NCI-H82 (cell line): ENCODE measurements around the gene AMBP.

ENCODE experiments used
- DNase-seq: peaks from one replicate; lab custom pipeline; 2025; lab: John Stamatoyannopoulos, UW

Gene AMBP

GRCh38 chr9:114112778-114113584 lies 34.9 kb upstream of the AMBP start:
- DNase-seq: peak; percentile 67

DNA sequence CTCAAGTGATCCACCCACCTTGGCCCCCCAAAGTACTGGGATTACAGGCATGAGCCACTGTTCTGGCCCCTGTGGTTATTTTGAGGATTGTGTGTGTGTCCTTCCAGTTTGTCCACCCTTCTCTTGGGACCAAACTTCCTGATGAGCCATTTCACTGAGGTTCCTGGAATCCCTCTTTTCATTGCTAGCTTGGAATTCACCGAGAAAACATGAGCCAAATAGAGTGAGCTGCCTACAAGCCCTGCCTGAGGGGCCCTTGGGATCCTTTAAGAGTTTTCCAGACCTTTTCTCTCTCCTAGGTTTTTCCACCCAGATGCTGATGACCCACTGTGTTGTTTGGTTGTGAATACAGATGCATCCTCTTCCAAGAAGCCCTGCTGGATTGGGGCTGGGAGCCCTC lies 34.2 kb upstream of the AMBP start:
- no peak for DNase-seq

GRCh38 chr9:114110180-114110579 lies 32.1 kb upstream of the AMBP start:
- no peak for DNase-seq

DNA sequence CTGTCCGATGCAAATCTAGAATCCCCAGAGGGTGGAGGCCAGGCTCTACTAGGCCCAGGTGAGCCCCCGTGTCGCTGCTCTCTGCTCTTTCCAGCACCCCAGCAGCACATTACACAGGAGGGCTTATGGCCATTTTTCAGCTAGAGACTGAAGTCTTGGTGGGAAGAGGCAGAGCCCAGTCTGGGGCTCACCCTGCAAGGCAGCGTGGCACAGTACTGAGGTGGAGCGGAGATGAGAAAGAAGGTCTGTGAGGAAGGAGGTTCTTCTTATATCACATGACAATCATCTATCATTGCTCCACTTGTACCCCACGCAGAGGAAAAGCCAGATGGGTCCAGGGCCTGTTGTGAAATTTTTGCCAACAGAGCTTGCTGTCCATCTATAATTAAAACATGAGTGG lies 31.0 kb upstream of the AMBP start:
- DNase-seq: no peak

GRCh38 chr9:114108016-114108833 lies 30.1 kb upstream of the AMBP start:
- peak; percentile 94 for DNase-seq

DNA sequence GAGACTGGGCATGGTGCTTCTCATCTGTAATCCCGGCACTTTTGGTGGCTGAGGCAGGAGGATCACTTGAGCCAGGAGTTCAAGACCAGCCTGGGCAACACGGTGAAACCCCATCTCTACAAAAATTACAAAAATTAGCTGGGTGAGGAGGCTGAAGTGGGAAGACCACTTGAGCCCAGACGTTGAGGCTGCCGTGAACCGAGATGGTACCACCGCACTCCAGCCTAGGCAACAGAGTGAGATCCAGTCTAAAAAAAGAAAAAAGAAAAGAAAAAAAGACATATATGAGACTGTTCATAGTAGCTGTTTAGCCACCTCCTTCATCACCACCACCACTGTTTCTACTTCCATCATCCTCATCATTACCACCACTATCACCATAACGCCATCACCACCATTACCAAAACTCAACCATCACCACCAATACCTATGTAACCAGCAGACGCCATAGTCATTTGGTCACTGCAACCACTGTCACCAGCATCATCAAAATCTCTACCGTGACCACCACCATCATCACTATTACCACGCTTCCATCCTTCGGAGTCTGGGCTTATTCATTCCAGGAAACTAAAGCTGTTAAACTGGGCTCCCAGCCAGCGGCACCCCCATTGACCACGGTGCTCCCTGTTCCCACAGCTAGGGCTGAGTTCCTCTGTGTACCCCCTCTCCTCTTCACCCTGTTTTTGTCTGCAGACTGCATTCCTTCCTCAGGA lies 29.3 kb upstream of the AMBP start:
- DNase-seq: no peak

GRCh38 chr9:114105236-114105635 lies 27.1 kb upstream of the AMBP start:
- DNase-seq: no peak

DNA sequence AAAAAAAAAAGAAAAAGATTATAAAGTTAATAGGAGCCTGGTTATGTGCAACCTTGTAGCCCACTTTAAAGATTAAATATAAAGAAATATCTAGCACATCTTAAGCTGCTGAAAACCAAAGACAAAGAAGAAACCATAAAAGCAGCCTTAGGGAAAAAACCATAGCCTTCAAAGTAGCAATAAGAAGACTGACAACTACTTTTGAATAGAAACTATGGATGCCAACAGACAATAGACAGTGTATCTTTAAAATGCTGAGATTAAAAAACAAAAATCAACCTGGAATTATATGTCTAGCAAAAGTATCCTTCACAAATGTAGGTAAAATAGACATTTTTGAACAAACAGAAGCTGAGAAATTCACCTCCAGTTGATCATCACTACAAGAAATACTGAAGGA lies 24.4 kb upstream of the AMBP start:
- DNase-seq: no peak

- no peak for DNase-seq
These were observed 22.4 kb upstream of the AMBP start for GRCh38 chr9:114100536-114100935.

DNA sequence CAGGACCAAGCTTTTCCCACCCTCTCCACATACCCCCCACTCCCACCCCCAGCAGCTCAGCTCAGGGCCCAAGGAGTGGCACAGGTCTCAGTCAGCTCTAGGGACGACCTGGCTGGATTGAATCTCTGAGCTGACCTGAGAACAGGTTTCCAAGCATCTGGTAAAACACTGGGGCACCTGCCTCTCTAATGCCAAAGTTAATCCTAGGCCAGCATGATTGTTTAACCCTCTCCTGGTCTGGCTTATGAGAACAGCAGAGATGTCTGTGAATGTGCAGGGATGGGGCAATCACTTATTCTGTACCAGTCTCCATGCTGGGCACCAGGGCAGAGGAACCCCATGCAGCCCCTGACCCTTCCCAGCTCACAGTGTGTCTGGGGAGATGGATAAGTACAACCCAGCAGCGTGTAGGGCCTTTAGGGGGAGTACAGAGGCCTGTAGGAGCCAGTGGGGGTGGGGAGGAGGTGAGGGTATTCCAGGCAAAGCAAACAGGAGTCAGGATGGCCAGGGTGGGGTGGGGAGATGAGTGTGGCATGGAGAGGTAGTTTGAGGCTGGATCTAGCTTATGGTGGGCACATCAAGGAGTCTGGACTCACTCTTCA lies 21.7 kb upstream of the AMBP start:
- peak; percentile 91 for DNase-seq

GRCh38 chr9:114098936-114099668 lies 21.0 kb upstream of the AMBP start, which contains the start of gene KIF12:
Gene KIF12, minus strand, starts transcription at chr9:114099292. Its CDS starts 16 bp downstream, at chr9:114099276.
- peak; percentile 97 for DNase-seq

DNA sequence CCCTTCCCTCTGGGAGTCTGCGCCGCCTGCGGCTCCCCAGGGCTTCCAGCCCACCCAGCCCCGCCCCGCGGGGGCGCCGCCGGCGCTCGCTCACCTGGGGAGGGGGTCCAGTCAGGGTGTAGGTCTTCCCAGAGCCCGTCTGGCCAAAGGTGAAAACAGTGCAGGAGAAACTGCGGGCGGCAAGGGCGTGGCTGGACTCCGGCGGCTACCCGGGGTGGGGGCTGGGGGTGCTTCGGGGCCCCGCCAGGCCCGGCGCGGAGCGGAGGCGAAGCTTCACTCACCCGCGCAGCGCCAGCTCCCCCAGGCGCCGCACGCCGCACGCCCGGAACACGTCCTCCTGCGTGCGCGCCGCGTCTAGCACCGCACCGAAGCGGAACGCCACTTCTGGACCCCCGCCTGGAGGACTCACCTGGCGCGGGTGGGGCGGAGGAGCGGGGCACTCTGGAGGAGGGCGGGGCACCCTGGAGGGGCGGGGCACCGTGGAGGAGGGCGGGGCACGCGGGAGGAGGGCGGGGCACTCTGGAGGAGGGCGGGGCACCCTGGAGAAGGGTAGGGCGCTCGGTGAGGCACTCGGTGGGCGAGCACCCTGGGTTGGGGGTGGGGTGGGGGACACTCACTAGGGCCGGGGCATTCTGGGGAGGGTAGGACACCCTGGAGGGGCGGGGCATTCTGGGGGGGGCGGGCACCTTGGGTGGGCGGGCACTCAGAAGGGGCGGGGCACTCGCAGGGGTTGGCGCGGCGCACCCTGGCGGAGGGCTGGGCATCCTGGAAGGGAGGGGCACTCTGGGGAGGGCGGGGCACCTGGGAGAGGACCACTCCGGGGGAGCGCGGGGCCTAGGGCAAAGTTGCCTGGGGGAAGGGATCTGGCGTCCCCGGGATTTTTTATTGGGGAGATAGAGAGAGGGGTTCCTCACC lies 20.2 kb upstream of the AMBP start:
- DNase-seq: peak; percentile 89

DNA sequence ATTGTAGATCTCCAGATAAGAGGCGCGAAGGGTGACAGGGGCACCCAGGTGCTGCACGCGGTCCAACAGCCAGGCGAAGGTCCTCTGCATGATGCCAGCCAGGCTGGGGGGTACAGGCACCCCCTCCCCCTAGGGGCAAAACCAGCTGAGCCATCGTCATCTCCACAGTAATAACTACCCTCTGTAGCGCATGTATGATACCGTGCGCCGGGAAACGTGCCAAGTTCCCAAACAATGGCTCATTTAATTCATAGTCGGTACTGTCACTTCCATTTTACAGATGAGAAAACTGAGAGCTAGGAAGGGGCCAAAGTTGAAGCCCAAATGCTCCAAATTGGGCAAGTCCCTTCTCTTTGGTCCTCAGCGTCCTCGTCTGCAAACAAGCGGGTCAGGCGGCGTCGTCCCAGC lies 19.5 kb upstream of the AMBP start:
- no peak for DNase-seq

- DNase-seq: no peak
These were observed 18.9 kb upstream of the AMBP start for GRCh38 chr9:114096866-114097612.

GRCh38 chr9:114096041-114096511 lies 18.0 kb upstream of the AMBP start:
- peak; percentile 47 for DNase-seq

DNA sequence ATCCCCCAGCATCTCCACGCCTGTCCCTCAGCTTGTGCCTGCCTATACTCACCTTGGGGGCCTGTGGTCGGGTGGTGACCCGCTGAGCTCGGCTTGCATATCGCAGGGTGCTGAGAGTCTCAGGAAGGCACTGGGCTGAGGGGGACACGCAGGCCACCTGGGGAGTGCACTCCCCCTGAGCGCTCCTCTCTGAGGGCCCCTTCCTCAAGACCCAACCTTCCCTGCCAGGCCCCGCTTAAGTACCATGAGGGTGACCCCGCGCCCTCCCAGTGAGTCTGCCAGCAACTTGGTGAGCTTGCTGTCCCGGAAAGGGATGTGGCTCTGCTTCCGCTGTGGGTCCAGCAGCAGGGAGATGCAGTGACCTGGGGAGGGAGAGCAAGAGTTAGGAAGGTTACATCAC lies 16.9 kb upstream of the AMBP start:
- DNase-seq: no peak

DNA sequence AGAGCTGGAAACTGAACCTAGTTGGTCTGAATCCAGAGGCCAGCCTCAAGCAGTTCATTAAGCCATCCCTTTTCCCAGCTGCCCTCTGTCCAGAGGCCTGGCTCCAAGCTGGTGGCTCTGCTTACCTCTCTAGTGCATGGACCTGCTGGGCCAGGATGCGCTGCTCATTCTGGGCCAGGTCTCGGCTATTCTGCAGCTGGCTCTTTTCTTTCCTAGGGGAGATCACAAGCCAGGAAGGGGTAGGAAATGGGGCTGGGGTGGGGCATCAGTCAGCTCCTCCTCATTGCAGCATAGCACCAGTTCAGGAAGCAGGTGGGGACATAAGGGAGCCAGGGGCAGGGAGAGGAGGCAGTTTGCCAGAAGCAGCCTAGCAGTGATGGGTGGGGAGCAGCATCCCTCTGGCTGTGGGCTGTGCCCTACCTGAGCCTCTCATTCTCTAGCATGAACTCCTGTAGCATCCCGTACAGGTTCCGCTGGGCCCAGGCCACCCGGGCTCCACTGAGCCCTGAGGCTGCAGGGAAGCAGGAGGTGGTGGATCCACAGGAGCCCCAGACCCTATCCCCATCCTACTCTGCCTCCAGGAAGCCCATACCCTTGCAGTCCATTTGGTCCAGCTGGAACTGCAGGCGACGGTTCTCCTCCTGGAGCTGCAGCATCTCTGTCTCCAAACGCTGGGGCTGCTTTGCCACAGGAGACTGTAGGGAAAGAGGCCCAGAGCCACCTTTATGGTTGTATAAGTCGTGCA lies 15.8 kb upstream of the AMBP start:
- no peak for DNase-seq

DNA sequence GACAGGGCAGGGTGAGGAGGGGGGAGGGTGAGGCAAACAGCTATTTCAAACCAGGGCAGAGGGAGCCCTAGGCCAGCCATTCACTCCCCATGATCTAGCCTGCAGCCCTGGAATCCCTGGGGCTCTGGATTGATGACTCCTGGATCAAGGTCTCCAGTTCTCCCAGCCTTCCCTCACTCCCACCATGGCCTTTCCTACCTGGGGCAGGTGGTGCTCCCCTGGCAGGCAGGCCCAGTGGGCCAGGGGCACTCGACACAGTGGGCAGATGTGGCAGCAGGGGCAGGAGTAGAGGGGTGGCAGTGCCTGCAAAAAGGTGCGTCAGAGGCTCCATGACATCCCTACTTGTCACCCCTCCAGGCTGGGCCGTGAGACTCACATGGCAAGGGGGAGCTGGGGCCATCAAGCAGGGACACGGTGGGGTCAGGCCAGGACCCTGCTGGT lies 15.0 kb upstream of the AMBP start:
- DNase-seq: no peak

GRCh38 chr9:114092336-114092735 lies 14.2 kb upstream of the AMBP start:
- no peak for DNase-seq
